GM12892 (cell line): ENCODE results near the gene LDLRAD4.

ENCODE experiments used
- POLR2A ChIP-seq: IDR thresholded peaks from 2 replicates; pipeline ENCODE4 v1.6.1; 2011; ENCODE audit warnings: low read depth, low read length, control low read depth
- POLR2AphosphoS5 ChIP-seq: IDR thresholded peaks from 2 replicates; pipeline ENCODE4 v1.6.1; 2011; ENCODE audit warnings: low read depth, low read length, control low read depth

- TF ChIP-seq POLR2AphosphoS5, result no peak
- no peak for TF ChIP-seq POLR2A
Measured at GRCh38 chr18:13260935-13261640, 42.5 kb downstream of the LDLRAD4 start.
